Stimulated activated CD4-positive, alpha-beta T cell treated with anti-CD3 and anti-CD28 coated beads, Interleukin-2, amount 100 ng/mL, for 48 hours (primary cell): ENCODE data around the gene TECTA.
"Not testable (repeated sequence)": the region's sequence is repeated elsewhere in the genome, so short reads cannot be mapped to it uniquely, and the experiment has no call there.

ENCODE experiments used
- DNase-seq, 2 donors: peaks; one replicate each; pipeline ENCODE4 v3.0.0-alpha.2; 2020

The TECTA gene

DNA sequence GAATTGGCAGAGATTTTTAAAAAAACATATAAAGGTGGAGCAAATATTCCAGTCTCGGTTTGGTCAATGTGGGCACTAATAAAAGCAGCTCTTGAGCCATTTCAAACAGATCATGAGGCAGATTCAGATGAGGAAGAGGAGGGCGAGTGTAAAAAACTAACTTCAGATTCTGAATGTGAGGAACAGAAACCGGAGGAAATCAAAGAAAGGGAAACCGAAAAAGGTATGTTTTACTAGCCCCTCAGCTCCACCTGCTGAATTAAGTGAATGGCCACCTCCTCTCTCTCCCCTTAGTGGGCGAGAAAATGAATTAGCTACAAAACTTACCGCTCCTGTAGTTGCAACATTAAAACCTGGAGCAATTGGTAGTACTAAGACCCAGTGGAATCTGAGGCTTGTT lies 136.2 kb downstream of the TECTA start:
- DNase-seq: not testable (repeated sequence)

DNA sequence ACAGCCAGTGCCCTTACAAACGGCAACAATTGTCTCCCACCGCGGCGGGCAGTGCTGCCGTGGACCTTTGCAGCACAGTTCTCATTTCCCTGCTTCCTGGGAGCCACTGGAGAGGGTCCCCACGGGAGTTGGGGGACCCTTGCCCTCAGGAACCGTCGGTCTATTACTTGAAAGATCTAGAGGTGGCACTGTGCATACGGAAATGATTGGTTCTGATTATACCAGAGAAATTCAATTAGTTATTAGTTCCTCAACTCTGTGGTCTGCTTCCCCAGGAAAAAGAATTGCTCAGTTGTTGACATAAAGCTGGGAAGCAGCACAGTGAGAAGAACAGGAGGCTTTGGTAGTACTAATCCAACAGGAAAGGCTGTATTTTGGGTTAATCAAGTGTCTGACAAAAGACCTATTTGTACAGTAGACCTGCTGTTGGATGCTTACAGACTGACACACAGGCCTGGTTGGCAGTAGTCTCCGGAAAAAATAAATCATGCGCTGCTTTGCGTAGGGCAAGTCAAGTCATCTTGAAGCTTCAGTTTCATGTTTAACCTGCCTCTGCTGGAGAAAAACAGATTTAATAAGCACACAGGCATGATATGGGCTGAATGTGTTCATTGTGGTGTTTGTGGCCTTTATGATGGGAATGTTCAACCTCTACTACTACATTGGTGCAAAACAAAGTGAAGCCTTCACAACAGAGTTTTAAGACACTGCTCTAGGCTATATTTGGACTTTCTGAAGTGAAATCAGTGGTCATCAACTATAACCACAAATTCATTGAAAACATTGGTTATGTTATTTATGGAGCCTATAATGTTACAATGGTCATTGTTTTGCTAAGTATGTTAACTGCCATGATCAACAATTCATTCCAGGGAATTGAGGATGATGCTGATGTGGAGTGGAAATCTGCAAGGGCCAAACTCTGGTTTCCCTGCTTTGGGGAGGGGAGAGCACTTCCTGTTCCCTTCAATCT lies 136.9 kb downstream of the TECTA start:
- peak in 1 of 2 donors; percentile 16 for DNase-seq

DNA sequence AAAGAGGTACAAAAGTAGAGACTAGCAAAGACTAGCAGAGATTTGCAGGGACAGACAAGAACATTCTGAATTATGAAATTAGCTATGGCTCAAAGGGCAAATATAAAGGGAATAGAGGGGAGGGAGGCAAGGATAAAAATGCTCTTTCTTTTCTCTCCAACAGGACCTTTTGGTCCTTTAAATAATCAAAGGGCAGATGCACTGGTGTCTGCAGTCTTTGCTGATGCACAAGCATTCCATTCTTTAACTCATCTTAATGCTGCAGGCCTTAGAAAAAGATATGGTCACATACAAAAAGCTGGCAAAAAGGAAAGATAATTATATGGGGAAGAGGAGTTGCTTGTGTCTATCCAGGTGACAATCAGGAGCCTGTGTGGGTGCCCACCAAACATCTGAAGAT lies 137.9 kb downstream of the TECTA start:
- DNase-seq: no peak

DNA sequence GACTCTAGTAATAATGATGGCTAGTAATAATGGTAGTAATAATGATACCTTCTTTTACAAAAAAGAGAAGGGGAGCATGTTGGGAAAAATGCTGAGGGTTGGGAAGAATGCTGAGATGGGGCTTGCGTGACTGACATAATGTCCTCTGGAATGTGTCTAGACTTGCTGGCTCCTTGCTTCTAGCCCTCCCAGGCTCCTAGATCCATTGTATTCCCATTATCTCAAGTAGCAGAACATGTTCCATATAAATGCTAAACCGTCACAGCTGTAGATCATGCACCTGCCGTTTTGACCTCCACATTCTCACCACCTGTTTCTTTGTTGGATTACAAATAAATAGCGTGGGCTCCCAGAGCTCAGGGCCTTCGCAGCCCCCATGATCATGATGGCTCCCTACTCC lies 139.0 kb downstream of the TECTA start:
- DNase-seq: not testable (repeated sequence)

DNA sequence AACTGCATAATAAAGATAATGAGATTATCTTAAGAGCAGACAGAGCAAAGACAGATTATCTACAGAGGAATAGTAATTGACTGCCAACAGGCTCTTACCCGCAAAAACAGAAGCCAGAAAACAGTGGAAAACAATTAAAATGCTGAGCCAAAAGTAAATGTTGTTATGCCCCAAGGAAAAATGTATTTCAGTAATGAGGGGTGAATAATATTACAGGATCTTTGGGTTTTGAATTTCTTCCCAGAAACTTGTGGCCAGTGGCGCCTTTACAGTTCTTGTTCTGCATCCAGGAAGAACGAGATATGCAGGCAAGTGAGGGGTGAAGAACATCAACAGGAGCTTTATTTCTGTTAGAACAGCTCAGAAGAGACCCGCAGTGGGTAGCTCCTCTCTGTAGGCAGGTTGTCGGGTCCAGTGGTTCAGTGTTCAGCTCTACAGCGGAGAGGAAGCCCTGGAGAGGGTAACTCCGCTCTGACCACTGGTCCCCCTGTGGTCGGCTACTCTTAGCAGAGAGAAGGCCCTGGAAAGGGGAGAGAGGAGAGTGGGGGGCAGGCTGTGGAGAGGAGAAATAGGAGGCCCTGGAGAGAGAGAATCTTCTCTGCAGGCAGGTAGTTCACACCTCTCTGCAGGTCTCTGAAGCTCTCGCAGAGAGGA lies 139.7 kb downstream of the TECTA start:
- DNase-seq: no peak
